Vagina (tissue), 2 donors: ENCODE measurements around the gene TMEM44. TPM values are rescaled to one million over a fixed set of nuclear protein-coding genes. Genes with fewer than 3 reads are reported as not detected.
A peak's percentile ranks its signal among the peaks of the same experiment; 100 is the strongest.

Experiments
- DNase-seq, 2 donors: peaks; one replicate each; pipeline ENCODE4 v3.0.0-alpha.2; 2017; ENCODE audit errors: extremely low spot score in 2 of 2
- H3K27ac ChIP-seq: fragments of 200-600 bp; sonication (generic); one replicate; pipeline ENCODE4 v1.5.1; 2019
- H3K27me3 ChIP-seq: fragments of 200-600 bp; sonication (generic); one replicate; pipeline ENCODE4 v1.5.1; 2019
- H3K36me3 ChIP-seq, 2 donors: fragments of 200-600 bp; sonication (generic); one replicate each; pipeline ENCODE4 v1.5.1; 2017 to 2019
- H3K4me1 ChIP-seq: fragments of 200-600 bp; sonication (generic); one replicate; pipeline ENCODE4 v1.5.1; 2019
- H3K4me3 ChIP-seq, 2 donors: fragments of 200-600 bp; sonication (generic); 1 replicate in 1 of 2; 2 replicates in 1 of 2; pipeline ENCODE4 v1.5.1; 2016 to 2019
- H3K9me3 ChIP-seq: fragments of 200-600 bp; sonication (generic); one replicate; pipeline ENCODE4 v1.5.1; 2019
- CTCF ChIP-seq, 3 experiments: fragments of 450-650 bp in 2 of 3; fragments of 200-600 bp in 1 of 3; sonication (generic) in 1 of 3; IDR thresholded peaks; one replicate each; pipeline ENCODE4 v1.5.1; 2017 to 2019; ENCODE audit warnings: antibody characterized with exemption in 3 of 3, mild to moderate bottlenecking in 2 of 3, moderate library complexity in 2 of 3
- POLR2A ChIP-seq, 2 donors: fragments of 450-650 bp; IDR thresholded peaks; one replicate each; pipeline ENCODE4 v1.6.1; 2017; ENCODE audit warnings: antibody characterized with exemption in 2 of 2, mild to moderate bottlenecking in 2 of 2, moderate library complexity in 2 of 2
- POLR2AphosphoS5 ChIP-seq, 2 donors: sonication (generic); formaldehyde crosslinking; IDR thresholded peaks; one replicate each; pipeline ENCODE4 v1.9.0; 2017; ENCODE audit warnings: antibody characterized with exemption in 2 of 2, mild to moderate bottlenecking in 2 of 2, low read depth in 1 of 2; ENCODE audit not compliant: insufficient read depth in 1 of 2
- intact Hi-C: fragments of 100-400 bp; cut with DNase I; formaldehyde crosslinking; loops from one replicate; pipeline ENCODE4 v1.15.1; 2023
- total RNA-seq: library from RNA; depleted of rRNA; stranded (reverse); fragments of >200 nt; gene quantifications from one replicate; pipeline ENCODE4 v1.2.3, GENCODE V29; 2016

The TMEM44 gene
- total RNA-seq, 1 donor from 2014 or later, result 11.0 TPM

GRCh38 chr3:194585880-194586281, 47.3 kb downstream of the TMEM44 start:
- DNase-seq, result no peak
- H3K4me1 ChIP-seq, result peaks cover 16% of the 10 kb centered on the region
- no peaks in the 10 kb centered on the region for H3K27me3 ChIP-seq
- H3K36me3 ChIP-seq, result no peaks in the 10 kb centered on the region
- no peak overlapping the region for H3K27ac ChIP-seq
- no peak overlapping the region for H3K4me3 ChIP-seq
- H3K9me3 ChIP-seq, result no peaks in the 10 kb centered on the region
- TF ChIP-seq POLR2A (IDR thresholded peaks at IDR 0.05), result no peak
- no peak for TF ChIP-seq POLR2AphosphoS5 (IDR thresholded peaks at IDR 0.05; ENCODE audit: insufficient read depth in 1 of 2, low read depth in 1 of 2)
- TF ChIP-seq CTCF (IDR thresholded peaks at IDR 0.05), result no peak
- intact Hi-C loops, result no loop called here

- Histone ChIP-seq H3K9me3 (no peaks in the 10 kb centered on the region), H3K4me3 (no peak overlapping the region), H3K36me3 (no peaks in the 10 kb centered on the region), H3K4me1 (peaks cover 16% of the 10 kb centered on the region), H3K27me3 (no peaks in the 10 kb centered on the region), H3K27ac (peak overlapping the region; percentile 91)
- intact Hi-C loops, result loop anchor here (5.0 kb wide), 1 partner anchor 98 kb away; the partner anchor contains the start of gene ATP13A3
- no peak for DNase-seq
- TF ChIP-seq POLR2AphosphoS5 (IDR thresholded peaks at IDR 0.05; ENCODE audit: insufficient read depth in 1 of 2, low read depth in 1 of 2), result no peak
- TF ChIP-seq CTCF (IDR thresholded peaks at IDR 0.05), result no peak
- no peak for TF ChIP-seq POLR2A (IDR thresholded peaks at IDR 0.05)
Measured at GRCh38 chr3:194584866-194585265, 48.4 kb downstream of the TMEM44 start.

GRCh38 chr3:194584320-194584776, 48.9 kb downstream of the TMEM44 start:
- TF ChIP-seq CTCF (IDR thresholded peaks at IDR 0.05) (no peak), POLR2A (IDR thresholded peaks at IDR 0.05) (no peak), POLR2AphosphoS5 (IDR thresholded peaks at IDR 0.05; ENCODE audit: insufficient read depth in 1 of 2, low read depth in 1 of 2) (no peak)

GRCh38 chr3:194582196-194582905, 50.9 kb downstream of the TMEM44 start:
- no peak for TF ChIP-seq POLR2AphosphoS5 (IDR thresholded peaks at IDR 0.05; ENCODE audit: insufficient read depth in 1 of 2, low read depth in 1 of 2)
- no peak for TF ChIP-seq POLR2A (IDR thresholded peaks at IDR 0.05)
- no peak for TF ChIP-seq CTCF (IDR thresholded peaks at IDR 0.05)
- intact Hi-C loops, result loop anchor here (5.0 kb wide), 1 partner anchor 95 kb away; the partner anchor contains the start of gene ATP13A3
- H3K9me3 ChIP-seq, result no peaks in the 10 kb centered on the region
- H3K27ac ChIP-seq, result no peak overlapping the region
- no peaks in the 10 kb centered on the region for H3K27me3 ChIP-seq
- DNase-seq, result no peak
- no peaks in the 10 kb centered on the region for H3K36me3 ChIP-seq
- no peak overlapping the region for H3K4me3 ChIP-seq
- H3K4me1 ChIP-seq, result peaks cover 16% of the 10 kb centered on the region

More at GRCh38 chr3:194584320-194584776, 48.9 kb downstream of the TMEM44 start:
- Histone ChIP-seq H3K4me3 (peak overlapping the region; percentile 69 to 80), H3K9me3 (no peaks in the 10 kb centered on the region), H3K27ac (peak overlapping the region; percentile 91), H3K4me1 (peaks cover 16% of the 10 kb centered on the region), H3K27me3 (no peaks in the 10 kb centered on the region), H3K36me3 (no peaks in the 10 kb centered on the region)
- intact Hi-C loops, result loop anchor here (5.0 kb wide), 1 partner anchor 97 kb away; the partner anchor contains the start of gene ATP13A3
- DNase-seq, result no peak

- Histone ChIP-seq H3K9me3 (no peaks in the 10 kb centered on the region), H3K27ac (no peak overlapping the region), H3K36me3 (no peaks in the 10 kb centered on the region), H3K4me1 (peaks cover 12% of the 10 kb centered on the region), H3K27me3 (no peaks in the 10 kb centered on the region), H3K4me3 (no peak overlapping the region)
- no peak for DNase-seq
- intact Hi-C loops, result no loop called here
- TF ChIP-seq POLR2AphosphoS5 (IDR thresholded peaks at IDR 0.05; ENCODE audit: insufficient read depth in 1 of 2, low read depth in 1 of 2) (no peak), POLR2A (IDR thresholded peaks at IDR 0.05) (no peak), CTCF (IDR thresholded peaks at IDR 0.05) (no peak)
Measured at GRCh38 chr3:194579091-194579606, 54.1 kb downstream of the TMEM44 start.
